Measurements from ENCODE around the gene ERBB3.

The ERBB3 gene

DNA sequence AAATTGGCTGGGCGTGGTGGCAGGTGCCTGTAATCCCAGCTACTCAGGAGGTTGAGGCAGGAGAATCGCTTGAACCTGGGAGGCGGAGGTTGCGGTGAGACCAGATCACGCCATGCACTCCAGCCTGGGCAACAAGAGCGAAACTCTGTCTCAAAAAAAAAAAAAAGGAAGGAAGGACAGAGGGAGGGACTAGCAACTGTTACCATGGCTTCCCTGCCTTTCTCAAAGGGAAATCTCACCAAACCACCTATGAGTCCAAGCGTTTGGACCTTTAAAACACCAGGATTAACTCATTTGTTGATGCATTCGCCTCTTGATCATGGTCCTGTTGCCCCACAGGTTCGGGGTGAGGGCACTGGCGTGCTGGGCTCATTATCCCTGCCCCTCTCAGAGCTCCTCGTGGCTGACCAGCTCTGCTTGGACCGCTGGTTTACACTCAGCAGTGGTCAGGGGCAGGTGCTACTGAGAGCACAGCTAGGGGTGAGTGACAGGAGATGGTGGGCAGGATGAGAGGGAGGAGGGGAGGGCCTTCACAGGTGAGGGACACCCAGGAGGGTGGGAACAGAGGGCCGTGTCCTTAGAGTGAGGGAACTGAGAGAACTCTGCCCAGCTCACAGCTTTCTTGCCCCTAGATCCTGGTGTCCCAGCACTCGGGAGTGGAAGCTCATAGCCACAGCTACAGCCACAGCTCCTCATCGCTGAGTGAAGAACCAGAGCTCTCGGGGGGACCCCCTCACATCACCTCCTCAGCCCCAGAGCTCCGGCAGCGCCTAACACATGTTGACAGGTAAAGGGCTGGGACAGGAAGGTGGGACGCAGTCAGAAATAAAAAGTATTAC, 62.2 kb downstream of the ERBB3 start:
- peak; percentile 34 for DNase-seq

DNA sequence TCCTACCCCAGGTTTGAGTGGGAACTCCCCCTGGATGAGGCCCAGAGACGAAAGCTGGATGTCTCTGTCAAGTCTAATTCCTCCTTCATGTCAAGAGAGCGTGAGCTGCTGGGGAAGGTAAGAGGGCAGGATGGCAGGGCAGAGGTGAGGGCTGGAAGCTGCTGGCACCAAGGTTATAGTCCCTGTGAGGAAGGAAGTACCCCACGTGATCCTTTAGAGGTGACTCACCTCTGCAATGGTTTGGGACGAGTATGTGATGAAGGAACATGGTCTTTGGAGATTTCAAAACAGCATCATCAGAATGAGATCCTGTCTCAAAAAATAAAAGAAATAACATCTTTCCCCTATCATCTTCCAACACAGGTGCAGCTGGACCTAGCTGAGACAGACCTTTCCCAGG, 63.3 kb downstream of the ERBB3 start:
- no peak for DNase-seq

DNA sequence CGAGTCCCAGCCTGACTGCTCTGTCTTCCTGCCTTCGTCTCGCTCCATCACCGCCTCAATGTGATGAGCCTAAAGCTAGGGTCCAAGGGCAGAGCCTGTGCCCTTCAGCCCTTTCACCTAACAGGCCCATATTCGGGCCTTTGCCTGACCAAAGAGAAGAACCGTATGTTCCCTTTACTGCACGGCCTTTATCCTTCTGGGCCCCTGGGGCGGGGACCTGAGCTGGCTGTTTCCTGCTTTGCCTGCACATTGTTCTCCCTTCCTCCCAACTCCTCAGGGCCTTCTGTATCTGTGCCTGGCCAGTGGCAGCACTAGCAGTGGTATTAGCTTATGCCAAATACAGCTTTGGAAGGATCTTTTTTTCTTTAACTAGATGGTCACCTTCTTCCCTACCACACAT, 63.9 kb downstream of the ERBB3 start:
- DNase-seq = no peak

DNA sequence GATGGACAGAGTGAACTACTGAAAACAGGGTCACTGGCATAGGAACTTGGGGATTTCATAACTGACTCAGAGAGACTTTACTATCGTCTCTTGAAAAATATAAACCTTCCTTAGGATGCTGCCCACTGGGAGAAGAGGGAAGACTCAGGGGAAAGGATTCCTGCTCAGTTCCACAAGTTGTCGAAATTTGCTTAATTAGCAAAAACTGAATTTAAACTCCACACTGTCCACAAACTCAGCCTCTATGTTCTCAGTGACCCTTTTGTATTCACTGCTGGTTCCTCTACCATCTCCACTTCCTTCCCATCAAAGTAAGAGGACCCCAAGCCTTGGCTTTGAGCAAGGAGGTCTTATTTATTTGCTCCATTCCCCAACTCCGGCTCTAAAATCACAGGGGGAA, 65.3 kb downstream of the ERBB3 start:
- no peak for DNase-seq

DNA sequence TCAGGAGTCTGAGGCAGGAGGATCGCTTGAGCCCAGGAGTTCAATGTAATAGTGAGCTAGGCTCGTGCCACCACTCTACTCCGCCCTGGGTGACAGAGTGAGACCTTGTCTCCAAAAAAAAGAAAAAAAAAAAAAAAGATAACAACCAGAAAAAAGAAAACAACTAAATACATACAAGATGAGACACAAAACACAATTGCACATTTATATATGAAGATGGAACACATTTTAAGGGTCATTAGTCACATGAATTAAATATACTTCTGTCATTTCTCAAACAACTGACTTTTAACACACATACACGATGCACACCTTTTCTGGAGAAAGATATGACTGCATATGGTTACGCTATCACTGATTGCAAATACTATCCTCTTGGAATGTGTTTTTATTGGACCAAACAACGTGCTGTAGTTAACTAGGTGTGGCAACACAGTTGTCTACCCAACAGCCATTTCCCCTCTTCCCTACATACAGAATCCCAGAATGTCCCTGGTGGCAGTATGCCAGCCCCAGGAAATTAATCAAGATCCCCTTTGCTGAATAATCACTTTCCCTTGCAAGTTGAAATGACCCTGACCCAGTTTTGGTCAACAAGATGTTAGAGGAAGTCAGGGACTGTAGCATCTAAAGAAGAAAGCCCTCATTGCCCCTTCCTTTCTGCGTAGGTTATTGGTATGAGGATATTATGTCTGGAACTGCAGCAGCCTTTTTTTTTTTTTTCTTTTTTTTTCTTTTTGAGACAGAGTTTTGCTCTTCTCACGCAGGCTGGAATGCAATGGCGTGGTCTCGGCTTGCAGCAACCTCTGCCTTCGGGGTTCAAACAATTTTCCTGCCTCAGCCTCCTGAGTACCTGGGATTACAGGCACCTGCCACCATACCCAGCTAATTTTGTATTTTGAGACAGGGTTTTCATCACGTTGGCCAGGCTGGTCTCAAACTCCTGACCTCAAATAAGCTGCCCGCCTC, 66.8 kb downstream of the ERBB3 start:
- DNase-seq = no peak

DNA sequence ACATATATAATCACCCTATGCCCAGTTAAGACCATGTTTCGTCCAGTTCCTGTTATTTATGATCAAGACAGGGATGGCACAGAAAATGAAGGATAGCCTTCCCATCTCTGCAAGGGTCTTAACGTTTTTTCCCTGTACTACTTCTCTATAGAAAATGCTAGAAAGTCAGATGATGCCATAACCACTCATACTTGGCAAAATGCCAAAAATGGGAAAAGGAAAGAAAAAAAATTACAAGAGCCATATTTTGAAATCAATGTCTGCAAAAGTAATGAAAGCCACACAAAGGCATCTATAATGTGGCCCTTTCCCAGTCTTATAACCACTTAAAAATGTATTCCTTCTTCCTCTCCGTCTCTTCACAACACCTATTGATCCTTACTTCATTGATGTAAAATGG, 70.6 kb downstream of the ERBB3 start:
- DNase-seq = peak; percentile 52

DNA sequence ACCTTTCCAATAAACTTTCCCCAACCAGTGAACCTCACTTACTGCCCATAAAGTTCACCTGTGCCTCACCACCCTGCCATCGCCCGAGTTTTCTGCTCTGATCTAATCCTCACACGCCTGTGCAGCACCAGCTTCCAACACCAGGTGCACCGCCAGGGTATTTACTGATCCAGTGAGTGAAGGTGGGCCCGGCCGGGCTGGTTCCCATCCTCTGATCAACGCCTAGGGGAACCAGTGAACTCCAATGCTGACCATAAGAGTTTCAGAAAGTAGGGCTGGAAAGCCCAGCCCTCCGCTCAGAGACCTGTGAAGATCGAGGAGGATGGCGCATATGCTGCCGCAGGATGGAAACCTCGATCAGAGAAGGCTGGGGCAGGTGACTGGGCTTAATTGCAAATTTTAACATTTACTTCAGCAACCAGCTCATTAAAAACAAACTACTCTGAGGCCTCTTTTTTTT, 71.7 kb downstream of the ERBB3 start:
- DNase-seq = peak; percentile 56

DNA sequence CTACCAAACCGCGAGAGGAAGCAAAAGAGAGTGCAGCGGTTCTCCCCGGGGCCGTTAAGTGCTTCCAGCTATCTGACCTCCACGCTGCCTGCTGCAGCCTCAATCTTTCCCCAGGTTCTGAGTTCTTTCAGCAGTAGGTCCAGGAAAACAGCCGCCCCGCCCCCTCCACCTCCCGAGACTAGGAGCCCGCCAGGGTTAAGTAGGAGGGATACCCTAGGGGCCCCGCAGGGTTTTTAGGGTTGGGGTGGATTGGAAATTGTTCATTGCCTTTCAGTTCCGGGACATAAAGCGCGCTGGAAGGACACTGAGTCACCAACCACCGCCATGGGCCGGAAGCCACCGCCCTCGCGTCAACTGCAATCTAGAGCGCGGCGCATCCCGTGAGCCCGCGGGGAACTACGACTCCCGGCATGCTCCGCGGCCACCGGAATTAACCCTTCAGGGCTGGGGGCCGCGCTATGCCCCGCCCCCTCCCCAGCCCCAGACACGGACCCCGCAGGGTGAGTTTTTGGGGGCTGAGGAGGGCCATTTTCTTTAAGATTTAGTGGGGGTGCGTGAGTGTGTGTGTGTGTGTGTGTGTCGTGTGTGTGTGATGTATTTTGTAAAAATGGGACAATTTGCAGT, 72.3 kb downstream of the ERBB3 start, which contains the start of gene MYL6B:
Gene MYL6B (plus strand): TSS at position 456 of the 624 bp plus-strand sequence. CDS start 1,332 bp downstream, outside the sequence.
- peak; percentile 90 for DNase-seq

Measured in MV-4-11 (cell line).